A549 (cell line): Measurements from ENCODE around the gene BTLA. TPM values are rescaled to one million over a fixed set of nuclear protein-coding genes. Genes with fewer than 3 reads are reported as not detected.

Source experiments
- ATAC-seq, 2 experiments: fragments of 200-7000 bp in 1 of 2; fragments of >200 bp in 1 of 2; cut with Nextera tagmentation in 1 of 2; cut with Tn5 transposase in 1 of 2; 3 replicates each; pipeline versions ENCODE4 v1.8.0 to v1.9.1; 2018 to 2020; ENCODE audit warnings: mild to moderate bottlenecking in 1 of 2, moderate library complexity in 1 of 2
- CTCF ChIA-PET: fragments of 300-600 bp; sonication (Branson Sonifier 250); formaldehyde crosslinking; extraction: SDS; loops from one replicate; lab custom pipeline; 2021; ENCODE audit warnings: antibody characterized with exemption, inconsistent platforms; lab: Yijun Ruan, JAX
- POLR2A ChIA-PET: fragments of 350-600 bp; formaldehyde crosslinking; extraction: SDS; loops from one replicate; lab custom pipeline; 2021; ENCODE audit warnings: antibody characterized with exemption, inconsistent platforms; lab: Yijun Ruan, JAX
- DNase-seq, 2 experiments: peaks; one replicate each; pipeline versions ENCODE4 v3.0.0 to v3.0.0-alpha.2; 2011 to 2016; ENCODE audit warnings: low read depth in 1 of 2, low spot score in 1 of 2
- FAIRE-seq: peaks from 2 replicates; lab custom pipeline; 2011; peaks lifted over from hg19 to GRCh38; lab: Jason Lieb, UNC
- H3K27ac ChIP-seq, 2 experiments: fragments of >200 bp; sonication (Bioruptor Twin); formaldehyde crosslinking; 3 replicates each; pipeline ENCODE4 v1.5.1; 2016 to 2017
- H3K4me1 ChIP-seq: fragments of >200 bp; sonication (Bioruptor Twin); formaldehyde crosslinking; 3 replicates; pipeline ENCODE4 v1.6.1; 2016
- H3K4me2 ChIP-seq: fragments of >200 bp; sonication (Bioruptor Twin); formaldehyde crosslinking; 3 replicates; pipeline ENCODE4 v1.6.1; 2016
- H3K4me3 ChIP-seq: fragments of >200 bp; sonication (Bioruptor Twin); formaldehyde crosslinking; 3 replicates; pipeline ENCODE4 v1.5.1; 2016
- H3K9me3 ChIP-seq: fragments of >200 bp; sonication (Bioruptor Twin); formaldehyde crosslinking; 3 replicates; pipeline ENCODE4 v1.6.1; 2016
- CHD2 ChIP-seq: fragments of 150-350 bp; IDR thresholded peaks from 2 replicates; pipeline ENCODE4 v1.6.1; 2014; ENCODE audit warnings: low read length; ENCODE audit not compliant: partially characterized antibody
- EHF ChIP-seq: fragments of 250-450 bp; sonication (Bioruptor Pico); IDR thresholded peaks from 2 replicates; pipeline ENCODE4 v1.5.0; 2020; ENCODE audit warnings: mild to moderate bottlenecking
- EHMT2 ChIP-seq: fragments of 200-600 bp; sonication (generic); IDR thresholded peaks from 2 replicates; pipeline ENCODE4 v1.6.1; 2016; ENCODE audit warnings: antibody characterized with exemption, low read depth, mild to moderate bottlenecking, moderate library complexity
- EP300 ChIP-seq, 2 experiments: fragments of >200 bp; sonication (Bioruptor Twin); formaldehyde crosslinking; IDR thresholded peaks; 2 replicates in 1 of 2; 3 replicates in 1 of 2; pipeline ENCODE4 v1.6.1; 2016 to 2017
- FOXS1 ChIP-seq: fragments of 250-450 bp; sonication (Bioruptor Pico); IDR thresholded peaks from 2 replicates; pipeline ENCODE4 v1.5.0; 2020; ENCODE audit warnings: mild to moderate bottlenecking, moderate library complexity
- HDAC2 ChIP-seq: fragments of 200-600 bp; sonication (generic); IDR thresholded peaks from 2 replicates; pipeline ENCODE4 v1.6.1; 2016
- HEYL ChIP-seq: fragments of 250-450 bp; sonication (Bioruptor Pico); IDR thresholded peaks from 2 replicates; pipeline ENCODE4 v1.8.0; 2021; ENCODE audit warnings: mild to moderate bottlenecking, moderate library complexity
- HOXA7 ChIP-seq: fragments of 250-450 bp; sonication (Bioruptor Pico); IDR thresholded peaks from 2 replicates; pipeline ENCODE4 v1.5.0; 2020; ENCODE audit warnings: mild to moderate bottlenecking, moderate library complexity
- JUNB ChIP-seq: fragments of >200 bp; sonication (Bioruptor Twin); formaldehyde crosslinking; IDR thresholded peaks from 2 replicates; pipeline ENCODE4 v1.6.1; 2016
- KDM5A ChIP-seq: fragments of 200-600 bp; sonication (generic); IDR thresholded peaks from 2 replicates; pipeline ENCODE4 v1.6.1; 2016; ENCODE audit warnings: antibody characterized with exemption, mild to moderate bottlenecking
- MAZ ChIP-seq: fragments of 150-350 bp; IDR thresholded peaks from 2 replicates; pipeline ENCODE4 v1.6.1; 2014; ENCODE audit warnings: antibody characterized with exemption, low read depth, low read length, borderline replicate concordance
- MYC ChIP-seq: IDR thresholded peaks from 2 replicates; pipeline ENCODE4 v1.6.1; 2012; ENCODE audit warnings: mild to moderate bottlenecking, inconsistent platforms, low read length, improper control_type of control experiment, borderline replicate concordance
- NPAS2 ChIP-seq: fragments of 250-450 bp; sonication (Bioruptor Pico); IDR thresholded peaks from 2 replicates; pipeline ENCODE4 v1.8.0; 2022; ENCODE audit warnings: mild to moderate bottlenecking, moderate library complexity, borderline replicate concordance
- PHF8 ChIP-seq: fragments of 200-600 bp; sonication (generic); IDR thresholded peaks from 2 replicates; pipeline ENCODE4 v1.6.1; 2016; ENCODE audit warnings: low read depth, mild to moderate bottlenecking, antibody characterized with exemption, moderate library complexity, borderline replicate concordance
- POLR2A ChIP-seq: IDR thresholded peaks from 2 replicates; pipeline ENCODE4 v1.6.1; 2012; ENCODE audit warnings: mild to moderate bottlenecking, low read length
- POLR2AphosphoS2 ChIP-seq: conservative IDR thresholded peaks from 2 replicates; pipeline ENCODE4 v1.6.1; 2012; ENCODE audit warnings: low read length, improper control_type of control experiment, inconsistent platforms
- RAD21 ChIP-seq, 2 experiments: fragments of >200 bp in 1 of 2; sonication (Bioruptor Twin) in 1 of 2; formaldehyde crosslinking in 1 of 2; IDR thresholded peaks in 1 of 2; conservative IDR thresholded peaks in 1 of 2; 2 replicates in 1 of 2; 3 replicates in 1 of 2; pipeline ENCODE4 v1.6.1; 2012 to 2018; ENCODE audit warnings: inconsistent platforms in 1 of 2
- RARB ChIP-seq: fragments of 250-450 bp; sonication (Bioruptor Pico); IDR thresholded peaks from 2 replicates; pipeline ENCODE4 v1.8.0; 2021; ENCODE audit warnings: mild to moderate bottlenecking, moderate library complexity
- RNF2 ChIP-seq: fragments of 200-600 bp; sonication (generic); IDR thresholded peaks from 2 replicates; pipeline ENCODE4 v1.6.1; 2016; ENCODE audit warnings: low read depth, mild to moderate bottlenecking, antibody characterized with exemption, moderate library complexity, borderline replicate concordance
- TFCP2L1 ChIP-seq: fragments of 250-450 bp; sonication (Bioruptor Pico); IDR thresholded peaks from 2 replicates; pipeline ENCODE4 v1.5.0; 2021; ENCODE audit warnings: mild to moderate bottlenecking
- TP53 ChIP-seq: fragments of 250-450 bp; sonication (Bioruptor Pico); IDR thresholded peaks from 2 replicates; pipeline ENCODE4 v1.5.0; 2021; ENCODE audit warnings: mild to moderate bottlenecking, moderate library complexity
- ZC3H11A ChIP-seq: fragments of 450-650 bp; IDR thresholded peaks from 2 replicates; pipeline ENCODE4 v1.6.1; 2014; ENCODE audit warnings: antibody characterized with exemption, mild to moderate bottlenecking
- ZFP36 ChIP-seq: fragments of 450-650 bp; IDR thresholded peaks from 2 replicates; pipeline ENCODE4 v1.6.1; 2014; ENCODE audit warnings: borderline replicate concordance; ENCODE audit not compliant: partially characterized antibody
- WGBS: methylation state at CpG from one replicate; pipeline ENCODE4 v1.1.6; 2017; ENCODE audit errors: missing lambda C conversion rate; 5-methylcytosine and 5-hydroxymethylcytosine counted together
- polyA plus RNA-seq, 4 experiments: library from polyadenylated mRNA; depleted of rRNA in 3 of 4; stranded (reverse); fragments of >200 nt; fragmentation: RNase III in 1 of 4; extraction: RNeasy Plus Mini Kit Qiagen cat#74134 plus additional on column Dnase treatment in 1 of 4; gene quantifications; 2 replicates in 3 of 4; 3 replicates in 1 of 4; pipeline ENCODE4 v1.2.3, GENCODE V29; 2011 to 2017
- TF ChIP-seq, protein P1 (sequence below): fragments of 150-350 bp; IDR thresholded peaks from 2 replicates; pipeline ENCODE4 v1.6.1; 2014; ENCODE audit warnings: low read depth, mild to moderate bottlenecking, low read length
- TF ChIP-seq, protein P2 (sequence below): IDR thresholded peaks from 2 replicates; pipeline ENCODE4 v1.6.1; 2012
- TF ChIP-seq, protein P3 (sequence below): fragments of >200 bp; sonication (Bioruptor Twin); formaldehyde crosslinking; IDR thresholded peaks from 3 replicates; pipeline ENCODE4 v1.6.1; 2016
- TF ChIP-seq, protein P4 (sequence below): fragments of 200-600 bp; sonication (generic); IDR thresholded peaks from 2 replicates; pipeline ENCODE4 v1.6.1; 2016; ENCODE audit warnings: antibody characterized with exemption, mild to moderate bottlenecking, moderate library complexity

The BTLA gene
- polyA plus RNA-seq, 2 of the 4 experiments (the other 2 are of a cell fraction), result 0.03 TPM; not detected in 1

DNA sequence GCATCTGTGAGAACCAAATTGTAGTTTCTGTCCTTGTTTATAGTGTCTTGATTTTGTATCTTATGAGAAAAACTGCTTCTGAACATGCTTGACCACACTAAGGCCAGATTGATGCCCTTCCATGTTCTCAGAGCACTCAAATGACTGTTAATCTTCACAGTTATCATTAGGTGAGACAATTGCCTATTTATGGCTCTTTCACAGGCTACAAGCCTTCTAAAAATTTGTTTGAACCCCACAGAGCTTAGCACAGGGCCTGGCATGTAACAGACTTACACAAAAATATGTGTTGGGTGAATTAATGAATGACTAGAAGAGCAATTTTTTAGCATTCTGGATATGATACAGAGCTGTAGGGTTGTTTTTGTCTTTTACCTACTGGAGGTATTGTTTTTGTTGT is 43.1 kb downstream of the BTLA start:
- no peak overlapping the region for H3K4me3 ChIP-seq
- no peak for TF ChIP-seq ZC3H11A
- TF ChIP-seq FOXS1, result no peak
- TF ChIP-seq POLR2AphosphoS2, result no peak
- TF ChIP-seq MYC, result no peak
- TF ChIP-seq CHD2, result no peak
- no peak for TF ChIP-seq EHMT2
- TF ChIP-seq RARB (CRISPR knock-in tag), result no peak
- TF ChIP-seq, protein P1, sequence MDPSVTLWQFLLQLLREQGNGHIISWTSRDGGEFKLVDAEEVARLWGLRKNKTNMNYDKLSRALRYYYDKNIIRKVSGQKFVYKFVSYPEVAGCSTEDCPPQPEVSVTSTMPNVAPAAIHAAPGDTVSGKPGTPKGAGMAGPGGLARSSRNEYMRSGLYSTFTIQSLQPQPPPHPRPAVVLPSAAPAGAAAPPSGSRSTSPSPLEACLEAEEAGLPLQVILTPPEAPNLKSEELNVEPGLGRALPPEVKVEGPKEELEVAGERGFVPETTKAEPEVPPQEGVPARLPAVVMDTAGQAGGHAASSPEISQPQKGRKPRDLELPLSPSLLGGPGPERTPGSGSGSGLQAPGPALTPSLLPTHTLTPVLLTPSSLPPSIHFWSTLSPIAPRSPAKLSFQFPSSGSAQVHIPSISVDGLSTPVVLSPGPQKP, result no peak
- TF ChIP-seq HDAC2, result no peak
- TF ChIP-seq JUNB, result no peak
- no peak for TF ChIP-seq TFCP2L1
- POLR2A ChIA-PET, result no interaction called here
- CTCF ChIA-PET, result no interaction called here
- no peaks in the 10 kb centered on the region for H3K4me1 ChIP-seq
- H3K27ac ChIP-seq, result no peak overlapping the region
- DNase-seq (no peak), ATAC-seq (no peak), FAIRE-seq (no peak)
- H3K4me2 ChIP-seq, result no peak overlapping the region
- no peaks in the 10 kb centered on the region for H3K9me3 ChIP-seq

DNA sequence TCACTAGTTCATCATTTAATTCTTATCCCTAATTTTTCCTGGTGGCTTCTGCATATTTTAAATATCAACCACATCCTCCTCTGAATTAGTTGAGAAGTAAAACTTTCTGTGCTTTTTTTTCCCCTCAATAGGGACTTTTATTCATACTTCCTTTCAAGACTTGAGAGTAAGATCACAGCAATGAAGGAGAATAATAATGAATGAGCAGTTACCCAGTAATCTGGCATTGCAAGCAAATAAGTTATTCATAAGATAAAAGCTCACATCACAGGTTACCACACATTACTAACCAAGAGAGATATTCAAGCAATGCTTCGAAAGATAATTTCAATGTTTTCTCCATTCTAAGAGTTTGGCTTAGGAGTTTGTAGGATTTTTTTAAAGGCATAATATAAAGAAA is 50.3 kb downstream of the BTLA start:
- no peaks in the 10 kb centered on the region for H3K9me3 ChIP-seq
- H3K4me2 ChIP-seq, result no peak overlapping the region
- TF ChIP-seq, protein P2, sequence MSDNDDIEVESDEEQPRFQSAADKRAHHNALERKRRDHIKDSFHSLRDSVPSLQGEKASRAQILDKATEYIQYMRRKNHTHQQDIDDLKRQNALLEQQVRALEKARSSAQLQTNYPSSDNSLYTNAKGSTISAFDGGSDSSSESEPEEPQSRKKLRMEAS, result no peak
- TF ChIP-seq EHF (CRISPR knock-in tag) (no peak), RAD21 (conservative IDR thresholded peaks at IDR 0.05 in 1 of 2, IDR thresholded peaks at IDR 0.05 in 1 of 2) (no peak), NPAS2 (CRISPR knock-in tag) (no peak), HEYL (no peak), HOXA7 (CRISPR knock-in tag) (no peak), RNF2 (no peak), POLR2A (no peak), POLR2AphosphoS2 (no peak)
- TF ChIP-seq, protein P1, result no peak
- TF ChIP-seq, protein P3, sequence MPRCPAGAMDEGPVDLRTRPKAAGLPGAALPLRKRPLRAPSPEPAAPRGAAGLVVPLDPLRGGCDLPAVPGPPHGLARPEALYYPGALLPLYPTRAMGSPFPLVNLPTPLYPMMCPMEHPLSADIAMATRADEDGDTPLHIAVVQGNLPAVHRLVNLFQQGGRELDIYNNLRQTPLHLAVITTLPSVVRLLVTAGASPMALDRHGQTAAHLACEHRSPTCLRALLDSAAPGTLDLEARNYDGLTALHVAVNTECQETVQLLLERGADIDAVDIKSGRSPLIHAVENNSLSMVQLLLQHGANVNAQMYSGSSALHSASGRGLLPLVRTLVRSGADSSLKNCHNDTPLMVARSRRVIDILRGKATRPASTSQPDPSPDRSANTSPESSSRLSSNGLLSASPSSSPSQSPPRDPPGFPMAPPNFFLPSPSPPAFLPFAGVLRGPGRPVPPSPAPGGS, result no peak
- FAIRE-seq (no peak), ATAC-seq (no peak), DNase-seq (no peak)
- 4% methylated on average over 1 of the region's 1 CpG for WGBS
- no peaks in the 10 kb centered on the region for H3K4me1 ChIP-seq
- ChIA-PET POLR2A (no interaction called here), CTCF (no interaction called here)
- no peak overlapping the region for H3K4me3 ChIP-seq
- H3K27ac ChIP-seq, result no peak overlapping the region

DNA sequence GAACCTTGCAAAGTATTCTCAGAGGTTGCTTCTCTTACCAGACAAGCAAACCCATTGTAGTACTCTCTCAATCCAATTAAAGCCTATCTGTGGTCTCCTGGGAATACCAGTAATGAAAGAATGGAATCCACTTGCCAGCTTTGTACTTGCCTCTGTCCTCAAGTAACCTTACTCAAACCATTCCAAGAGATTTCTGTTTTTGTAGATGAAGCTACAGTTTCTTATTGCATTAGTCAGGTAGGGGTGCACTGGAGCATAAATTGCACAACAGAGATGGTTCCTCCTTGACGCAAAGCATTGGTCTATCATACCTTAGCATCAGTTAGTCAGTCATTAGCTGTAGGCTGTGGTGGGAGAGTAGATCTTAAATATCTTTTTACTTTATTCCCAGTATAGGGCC is 52.9 kb downstream of the BTLA start:
- ATAC-seq (no peak), FAIRE-seq (no peak), DNase-seq (no peak)
- no peak overlapping the region for H3K27ac ChIP-seq
- POLR2A ChIA-PET, result no interaction called here
- H3K4me1 ChIP-seq, result no peaks in the 10 kb centered on the region
- H3K9me3 ChIP-seq, result no peaks in the 10 kb centered on the region
- H3K4me2 ChIP-seq, result no peak overlapping the region
- 83% methylated on average over 1 of the region's 1 CpG for WGBS
- no peak overlapping the region for H3K4me3 ChIP-seq
- CTCF ChIA-PET, result interaction anchor here (1.1 kb wide), 1 partner anchor 10 kb away, joined by 3 read pairs; no protein-coding TSS in a partner anchor
- TF ChIP-seq ZFP36, result no peak
- no peak for TF ChIP-seq PHF8
- TF ChIP-seq MYC, result no peak
- TF ChIP-seq, protein P4, sequence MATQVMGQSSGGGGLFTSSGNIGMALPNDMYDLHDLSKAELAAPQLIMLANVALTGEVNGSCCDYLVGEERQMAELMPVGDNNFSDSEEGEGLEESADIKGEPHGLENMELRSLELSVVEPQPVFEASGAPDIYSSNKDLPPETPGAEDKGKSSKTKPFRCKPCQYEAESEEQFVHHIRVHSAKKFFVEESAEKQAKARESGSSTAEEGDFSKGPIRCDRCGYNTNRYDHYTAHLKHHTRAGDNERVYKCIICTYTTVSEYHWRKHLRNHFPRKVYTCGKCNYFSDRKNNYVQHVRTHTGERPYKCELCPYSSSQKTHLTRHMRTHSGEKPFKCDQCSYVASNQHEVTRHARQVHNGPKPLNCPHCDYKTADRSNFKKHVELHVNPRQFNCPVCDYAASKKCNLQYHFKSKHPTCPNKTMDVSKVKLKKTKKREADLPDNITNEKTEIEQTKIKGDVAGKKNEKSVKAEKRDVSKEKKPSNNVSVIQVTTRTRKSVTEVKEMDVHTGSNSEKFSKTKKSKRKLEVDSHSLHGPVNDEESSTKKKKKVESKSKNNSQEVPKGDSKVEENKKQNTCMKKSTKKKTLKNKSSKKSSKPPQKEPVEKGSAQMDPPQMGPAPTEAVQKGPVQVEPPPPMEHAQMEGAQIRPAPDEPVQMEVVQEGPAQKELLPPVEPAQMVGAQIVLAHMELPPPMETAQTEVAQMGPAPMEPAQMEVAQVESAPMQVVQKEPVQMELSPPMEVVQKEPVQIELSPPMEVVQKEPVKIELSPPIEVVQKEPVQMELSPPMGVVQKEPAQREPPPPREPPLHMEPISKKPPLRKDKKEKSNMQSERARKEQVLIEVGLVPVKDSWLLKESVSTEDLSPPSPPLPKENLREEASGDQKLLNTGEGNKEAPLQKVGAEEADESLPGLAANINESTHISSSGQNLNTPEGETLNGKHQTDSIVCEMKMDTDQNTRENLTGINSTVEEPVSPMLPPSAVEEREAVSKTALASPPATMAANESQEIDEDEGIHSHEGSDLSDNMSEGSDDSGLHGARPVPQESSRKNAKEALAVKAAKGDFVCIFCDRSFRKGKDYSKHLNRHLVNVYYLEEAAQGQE, result no peak
- TF ChIP-seq, protein P3, result no peak
- no peak for TF ChIP-seq CHD2
- TF ChIP-seq MAZ, result no peak
- no peak for TF ChIP-seq KDM5A
- TF ChIP-seq TP53, result no peak
- TF ChIP-seq EP300 (IDR thresholded peaks at IDR 0.05), result no peak
